ENCODE measurements around the gene GRIN1.
A peak's percentile ranks its signal among the peaks of the same experiment; 100 is the strongest.
"Not testable (repeated sequence)": the region's sequence is repeated elsewhere in the genome, so short reads cannot be mapped to it uniquely, and the experiment has no call there.

Gene GRIN1

GRCh38 chr9:137114613-137115393, 24.2 kb upstream of the GRIN1 start, which contains the start of gene DPP7:
Gene DPP7, minus strand, starts transcription at chr9:137114733. Its CDS starts 20 bp downstream, at chr9:137114713.
- Histone ChIP-seq H3K27me3 (no peaks in the 10 kb centered on the region), H3K36me3 (peaks cover 34 to 37% (median 35%) of the 10 kb centered on the region in 11 experiments), H3K4me3 (peak within 1 kb of the TSS; percentile 51 to 80 (median 72)), H3K27ac (peak within 1 kb of the TSS; percentile 66 to 86 (median 79); a peak in 21 of 22 replicates), H3K9me3 (replicated peaks in 1 of 11) (no peaks in the 10 kb centered on the region), H3K4me1 (peaks cover 17 to 65% (median 63%) of the 10 kb centered on the region in 10 experiments), H3K9ac (peak within 1 kb of the TSS; percentile 78 to 89 (median 83)), H3K4me2 (peak within 1 kb of the TSS; percentile 93 to 98 (median 96)), H4K20me1 (peaks cover 27 to 38% (median 32%) of the 10 kb centered on the region in 11 experiments; a peak in 21 of 22 replicates)
- no peak for TF ChIP-seq Cebpa-rat (IDR thresholded peaks at IDR 0.05)

- peak overlapping the region; percentile 83 to 98 (median 96) for H3K4me2 ChIP-seq
Measured at GRCh38 chr9:137115394-137116026, 23.4 kb upstream of the GRIN1 start.

GRCh38 chr9:137116027-137116507, 22.9 kb upstream of the GRIN1 start:
- Histone ChIP-seq H3K4me2 (peak overlapping the region in 9 of 11 experiments; percentile 94 to 98 (median 96); a peak in 17 of 22 replicates), H3K9ac (peak overlapping the region in 6 of 11 experiments; percentile 80 to 89 (median 86); a peak in 9 of 22 replicates), H3K27ac (peak overlapping the region in 4 of 11 experiments; percentile 77 to 85 (median 82); a peak in 8 of 22 replicates), H3K27me3 (no peaks in the 10 kb centered on the region), H3K4me1 (peaks cover 17 to 78% (median 74%) of the 10 kb centered on the region in 10 experiments), H3K9me3 (replicated peaks in 1 of 11) (no peaks in the 10 kb centered on the region), H3K36me3 (peaks cover 22 to 24% (median 23%) of the 10 kb centered on the region in 11 experiments), H3K4me3 (no peak overlapping the region; a peak in 1 of 20 replicates), H4K20me1 (peaks cover 17 to 25% (median 23%) of the 10 kb centered on the region in 11 experiments; a peak in 20 of 22 replicates)
- TF ChIP-seq Cebpa-rat (IDR thresholded peaks at IDR 0.05) = no peak

More at GRCh38 chr9:137115394-137116026, 23.4 kb upstream of the GRIN1 start:
- Histone ChIP-seq H4K20me1 (peaks cover 20 to 31% (median 25%) of the 10 kb centered on the region in 11 experiments; a peak in 20 of 22 replicates), H3K27me3 (no peaks in the 10 kb centered on the region), H3K9ac (peak overlapping the region; percentile 78 to 89 (median 83); a peak in 20 of 22 replicates), H3K27ac (peak overlapping the region in 8 of 11 experiments; percentile 76 to 86 (median 82); a peak in 13 of 22 replicates), H3K4me1 (peaks cover 17 to 72% (median 68%) of the 10 kb centered on the region in 10 experiments), H3K4me3 (peak overlapping the region; percentile 51 to 80 (median 72); a peak in 19 of 20 replicates), H3K36me3 (peaks cover 27 to 30% (median 28%) of the 10 kb centered on the region in 11 experiments), H3K9me3 (replicated peaks in 1 of 11) (no peaks in the 10 kb centered on the region)
- no peak for TF ChIP-seq Cebpa-rat (IDR thresholded peaks at IDR 0.05)

DNA sequence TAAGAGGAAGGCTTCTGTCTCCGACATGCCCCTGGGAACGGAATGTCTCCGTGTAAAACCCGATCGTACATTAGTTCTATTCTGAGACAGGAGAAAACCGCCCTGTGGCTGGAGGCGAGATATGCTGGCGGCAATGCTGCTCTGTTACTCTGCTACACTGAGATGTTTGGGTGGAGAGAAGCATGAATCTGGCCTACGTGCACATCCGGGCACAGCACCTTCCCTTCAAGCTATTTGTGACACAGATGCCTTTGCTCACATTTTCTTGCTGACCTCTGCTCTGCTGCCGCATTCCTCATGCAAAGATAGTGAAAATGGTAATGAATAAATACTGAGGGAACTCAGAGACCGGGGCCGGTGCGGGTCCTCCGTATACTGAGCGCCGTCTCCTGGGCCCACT, 22.2 kb upstream of the GRIN1 start:
- Histone ChIP-seq H3K4me3 (0 out of 20 replicates have a peak overlapping the region, but pooled peaks of 1 of the 10 experiments have one; percentile 11), H4K20me1 (peaks cover 17 to 19% (median 18%) of the 10 kb centered on the region in 11 experiments; a peak in 20 of 22 replicates), H3K4me2 (peak overlapping the region in 8 of 11 experiments; percentile 94 to 98 (median 97); a peak in 16 of 22 replicates), H3K27me3 (no peaks in the 10 kb centered on the region), H3K27ac (peak overlapping the region in 6 of 11 experiments; percentile 52 to 80 (median 72); a peak in 9 of 22 replicates), H3K9me3 (replicated peaks in 1 of 11) (no peaks in the 10 kb centered on the region), H3K36me3 (peaks cover 16 to 18% (median 17%) of the 10 kb centered on the region in 11 experiments), H3K4me1 (peaks cover 17 to 81% (median 77%) of the 10 kb centered on the region in 10 experiments), H3K9ac (peak overlapping the region in 8 of 11 experiments; percentile 17 to 89 (median 64); a peak in 10 of 22 replicates)
- TF ChIP-seq Cebpa-rat (IDR thresholded peaks at IDR 0.05) = no peak

- no peaks in the 10 kb centered on the region for H3K27me3 ChIP-seq
- H3K4me1 ChIP-seq = peaks cover 23 to 85% (median 82%) of the 10 kb centered on the region in 10 experiments
- no peaks in the 10 kb centered on the region for H3K9me3 ChIP-seq (replicated peaks in 1 of 11)
- H3K27ac ChIP-seq = peak overlapping the region in 8 of 11 experiments; percentile 23 to 80 (median 62); a peak in 14 of 22 replicates
- TF ChIP-seq Cebpa-rat (IDR thresholded peaks at IDR 0.05) = no peak
- peaks cover 10 to 12% (median 11%) of the 10 kb centered on the region in 11 experiments for H3K36me3 ChIP-seq
- H3K9ac ChIP-seq = peak overlapping the region in 8 of 11 experiments; percentile 3 to 89 (median 64); a peak in 13 of 22 replicates
- H4K20me1 ChIP-seq = peaks cover 12 to 15% (median 13%) of the 10 kb centered on the region in 11 experiments; a peak in 19 of 22 replicates
- peak overlapping the region in 9 of 11 experiments; percentile 26 to 98 (median 96); a peak in 18 of 22 replicates for H3K4me2 ChIP-seq
- 0 out of 20 replicates have a peak overlapping the region, but pooled peaks of 1 of the 10 experiments have one; percentile 11 for H3K4me3 ChIP-seq
Measured at GRCh38 chr9:137117269-137117731, 21.7 kb upstream of the GRIN1 start.

DNA sequence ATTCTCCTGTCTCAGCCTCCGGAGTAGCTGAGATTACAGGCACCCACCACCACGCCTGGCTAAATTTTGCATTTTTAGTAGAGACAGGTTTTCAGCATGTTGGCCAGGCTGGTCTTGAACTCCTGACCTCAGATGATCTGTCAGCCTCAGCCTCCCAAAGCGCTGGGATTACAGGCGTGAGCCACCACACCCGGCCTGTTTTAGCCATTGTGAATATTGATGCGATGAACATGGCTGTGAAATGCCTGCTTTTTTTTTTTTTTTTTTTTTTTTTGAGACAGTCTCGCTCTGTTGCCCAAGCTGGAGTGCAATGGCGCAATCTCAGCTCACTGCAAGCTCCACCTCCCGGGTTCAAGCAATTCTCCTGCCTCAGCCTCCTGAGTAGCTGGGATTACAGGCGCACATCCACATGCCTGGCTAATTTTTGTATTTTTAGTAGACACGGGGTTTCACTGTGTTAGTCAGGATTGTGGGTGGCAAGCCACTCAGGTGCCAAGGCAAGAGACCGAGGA, 20.8 kb upstream of the GRIN1 start:
- not testable (repeated sequence) for H3K9me3 ChIP-seq (replicated peaks in 1 of 11); H3K4me3 ChIP-seq; H3K27me3 ChIP-seq; H3K36me3 ChIP-seq
- peak in 8 of 11 experiments; percentile 35 to 89 (median 56); a peak in 12 of 22 replicates for TF ChIP-seq Cebpa-rat (IDR thresholded peaks at IDR 0.05)
- Histone ChIP-seq H3K9ac (peak overlapping the region in 7 of 11 experiments; percentile 17 to 89 (median 85); a peak in 9 of 22 replicates), H3K27ac (peak overlapping the region in 8 of 11 experiments; percentile 23 to 80 (median 62); a peak in 15 of 22 replicates), H3K4me2 (peak overlapping the region in 9 of 11 experiments; percentile 26 to 98 (median 96); a peak in 18 of 22 replicates), H4K20me1 (peaks cover 4 to 14% (median 4%) of the 10 kb centered on the region in 11 experiments; a peak in 18 of 22 replicates), H3K4me1 (peaks cover 25 to 86% (median 85%) of the 10 kb centered on the region in 10 experiments)

GRCh38 chr9:137121927-137122795, 16.8 kb upstream of the GRIN1 start:
- not testable (repeated sequence) for H3K36me3 ChIP-seq; H3K27me3 ChIP-seq; H3K9me3 ChIP-seq (replicated peaks in 1 of 11)
- H3K4me3 ChIP-seq = peak overlapping the region in 7 of 10 experiments; percentile 4 to 46 (median 36); a peak in 10 of 20 replicates
- H3K9ac ChIP-seq = peak overlapping the region in 7 of 11 experiments; percentile 27 to 66 (median 41); a peak in 8 of 22 replicates
- H3K27ac ChIP-seq = peak overlapping the region in 7 of 11 experiments; percentile 10 to 74 (median 49); a peak in 12 of 22 replicates
- peak overlapping the region; percentile 55 to 92 (median 80) for H3K4me2 ChIP-seq
- peaks cover 32 to 92% (median 84%) of the 10 kb centered on the region in 10 experiments for H3K4me1 ChIP-seq
- H4K20me1 ChIP-seq = peaks cover 0 to 16% (median 0%) of the 10 kb centered on the region in 11 experiments; a peak in 4 of 22 replicates

DNA sequence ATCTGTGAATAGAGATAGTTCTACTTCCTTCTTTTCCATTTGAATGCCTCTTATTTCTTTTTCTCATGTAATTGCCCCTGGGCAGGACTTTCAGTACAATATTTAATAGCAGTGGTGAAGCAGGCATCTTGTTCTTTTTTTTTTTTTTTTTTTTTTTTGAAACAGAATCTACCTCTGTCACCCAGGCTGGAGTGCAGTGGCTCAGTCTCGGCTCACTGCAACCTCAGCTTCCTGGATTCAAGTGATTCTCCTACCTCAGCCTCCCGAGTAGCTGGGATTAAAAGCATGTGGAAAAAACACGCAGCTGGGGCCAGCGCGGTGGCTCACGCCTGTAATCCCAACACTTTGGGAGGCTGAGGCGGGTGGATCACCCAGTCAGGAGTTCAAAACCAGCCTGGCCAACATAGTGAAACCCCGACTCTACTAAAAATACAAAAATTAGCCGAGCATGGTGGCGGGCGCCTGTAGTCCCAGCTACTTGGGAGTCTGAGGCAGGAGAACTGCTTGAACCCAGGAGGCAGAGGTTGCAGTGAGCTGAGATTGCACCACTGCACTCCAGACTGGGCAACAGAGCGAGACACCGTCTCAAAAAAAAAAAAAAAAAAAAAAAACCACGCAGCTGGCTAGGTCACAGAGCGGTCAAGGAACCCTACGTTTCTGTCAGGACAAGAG, 16.0 kb upstream of the GRIN1 start:
- H3K9ac ChIP-seq = peak overlapping the region in 7 of 11 experiments; percentile 12 to 66 (median 23); a peak in 7 of 22 replicates
- peak overlapping the region; percentile 55 to 92 (median 80) for H3K4me2 ChIP-seq
- H3K4me3 ChIP-seq = peak overlapping the region in 2 of 10 experiments; percentile 24 to 43; a peak in 2 of 20 replicates
- H4K20me1 ChIP-seq = peaks cover 0 to 16% (median 3%) of the 10 kb centered on the region in 11 experiments; a peak in 7 of 22 replicates
- peaks cover 37 to 92% (median 83%) of the 10 kb centered on the region in 10 experiments for H3K4me1 ChIP-seq
- not testable (repeated sequence) for H3K9me3 ChIP-seq (replicated peaks in 1 of 11); H3K27me3 ChIP-seq; H3K36me3 ChIP-seq
- peak overlapping the region in 7 of 11 experiments; percentile 3 to 74 (median 28); a peak in 10 of 22 replicates for H3K27ac ChIP-seq

All from BLaER1 treated with 17β-estradiol and CSF1 and Interleukin-3, amounts not matched to agents 10 nM and 100 nM (cell line).